ENCODE data around the gene WRNIP1.

DNA sequence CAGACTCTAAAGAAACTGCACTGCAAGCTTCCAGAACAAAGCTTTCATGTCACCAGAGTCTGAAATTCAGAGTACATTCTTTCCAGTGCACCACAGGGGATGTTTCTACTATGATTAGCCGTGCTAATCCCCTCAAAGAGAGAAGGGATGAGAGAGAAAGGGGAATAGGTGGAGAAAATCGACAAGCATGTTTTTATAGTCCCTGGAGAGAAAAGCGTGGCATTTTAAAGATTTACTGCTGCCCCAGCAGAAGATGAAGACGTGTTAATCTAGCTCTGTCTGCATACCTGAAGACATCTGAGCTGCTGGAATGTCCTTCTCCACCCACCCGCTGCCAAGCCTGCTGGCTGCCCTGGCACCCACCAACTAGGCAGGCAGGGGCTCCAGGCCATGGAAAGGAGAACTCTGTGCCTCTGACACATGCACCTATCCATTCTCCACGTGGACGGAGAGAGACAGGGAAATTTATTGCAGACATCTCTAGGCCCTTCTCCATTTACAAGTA is 18.6 kb upstream of the WRNIP1 start:
- TF ChIP-seq, protein P1, sequence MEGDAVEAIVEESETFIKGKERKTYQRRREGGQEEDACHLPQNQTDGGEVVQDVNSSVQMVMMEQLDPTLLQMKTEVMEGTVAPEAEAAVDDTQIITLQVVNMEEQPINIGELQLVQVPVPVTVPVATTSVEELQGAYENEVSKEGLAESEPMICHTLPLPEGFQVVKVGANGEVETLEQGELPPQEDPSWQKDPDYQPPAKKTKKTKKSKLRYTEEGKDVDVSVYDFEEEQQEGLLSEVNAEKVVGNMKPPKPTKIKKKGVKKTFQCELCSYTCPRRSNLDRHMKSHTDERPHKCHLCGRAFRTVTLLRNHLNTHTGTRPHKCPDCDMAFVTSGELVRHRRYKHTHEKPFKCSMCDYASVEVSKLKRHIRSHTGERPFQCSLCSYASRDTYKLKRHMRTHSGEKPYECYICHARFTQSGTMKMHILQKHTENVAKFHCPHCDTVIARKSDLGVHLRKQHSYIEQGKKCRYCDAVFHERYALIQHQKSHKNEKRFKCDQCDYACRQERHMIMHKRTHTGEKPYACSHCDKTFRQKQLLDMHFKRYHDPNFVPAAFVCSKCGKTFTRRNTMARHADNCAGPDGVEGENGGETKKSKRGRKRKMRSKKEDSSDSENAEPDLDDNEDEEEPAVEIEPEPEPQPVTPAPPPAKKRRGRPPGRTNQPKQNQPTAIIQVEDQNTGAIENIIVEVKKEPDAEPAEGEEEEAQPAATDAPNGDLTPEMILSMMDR (conservative IDR thresholded peaks at IDR 0.05 in 1 of 2, IDR thresholded peaks at IDR 0.05 in 1 of 2; ENCODE audit: low read depth in 1 of 2, low read length in 2 of 2), result no peak
- no peak for TF ChIP-seq EZH2 (IDR thresholded peaks at IDR 0.05; ENCODE audit: low read length, missing control alignments)

Data from fibroblast of lung (primary cell).